PC-3 (cell line): ENCODE results near the gene MACO1. TPM values are rescaled to one million over a fixed set of nuclear protein-coding genes. Genes with fewer than 3 reads are reported as not detected.

Experiments
- ATAC-seq: fragments of 200-7000 bp; cut with Tn5 transposase; 2 replicates; pipeline ENCODE4 v1.9.1; 2020; ENCODE audit warnings: mild to moderate bottlenecking, moderate library complexity
- BruUV-seq: library from RNA; stranded (reverse); fragments of 400-500 nt; replicated peaks from 2 replicates; lab custom pipeline; 2021; lab: Mats Ljungman, UMichigan
- CTCF ChIA-PET: fragments of 300-600 bp; sonication (Branson Sonifier 250); formaldehyde crosslinking; loops from one replicate; lab custom pipeline; 2022; ENCODE audit warnings: antibody characterized with exemption; lab: Charles Lee
- POLR2A ChIA-PET: fragments of 300-600 bp; sonication (Branson Sonifier 250); formaldehyde crosslinking; loops from one replicate; lab custom pipeline; 2022; ENCODE audit warnings: antibody characterized with exemption; ENCODE audit not compliant: unreplicated experiment; lab: Charles Lee
- DNase-seq: peaks from one replicate; pipeline ENCODE4 v3.0.0-alpha.2; 2015
- H2AFZ ChIP-seq: fragments of 300-600 bp; sonication (generic); 2 replicates; pipeline ENCODE4 v1.6.0; 2016; ENCODE audit warnings: antibody characterized with exemption, low read length
- H3F3A ChIP-seq: fragments of 300-600 bp; sonication (generic); one replicate; pipeline ENCODE4 v1.6.0; 2017; ENCODE audit warnings: antibody characterized with exemption, low read length, control low read depth, mild to moderate bottlenecking; ENCODE audit not compliant: unreplicated experiment
- H3K27ac ChIP-seq: fragments of 300-600 bp; sonication (generic); 2 replicates; pipeline ENCODE4 v1.5.1; 2016; ENCODE audit warnings: mild to moderate bottlenecking, low read length
- H3K27me3 ChIP-seq: fragments of 300-600 bp; sonication (generic); 2 replicates; pipeline ENCODE4 v1.6.1; 2016; ENCODE audit warnings: low read length, mixed read lengths
- H3K36me3 ChIP-seq: fragments of 300-600 bp; sonication (generic); 2 replicates; pipeline ENCODE4 v1.6.1; 2016; ENCODE audit warnings: low read depth, mixed run types, low read length, mixed read lengths
- H3K4me1 ChIP-seq: fragments of 300-600 bp; sonication (generic); 2 replicates; pipeline ENCODE4 v1.5.1; 2016; ENCODE audit warnings: low read length; ENCODE audit not compliant: insufficient read depth
- H3K4me2 ChIP-seq: fragments of 300-600 bp; sonication (generic); 2 replicates; pipeline ENCODE4 v1.6.0; 2016; ENCODE audit warnings: low read length
- H3K4me3 ChIP-seq: fragments of 300-600 bp; sonication (generic); 2 replicates; pipeline ENCODE4 v1.5.1; 2016; ENCODE audit warnings: mild to moderate bottlenecking, low read length, mixed read lengths
- H3K79me2 ChIP-seq: fragments of 300-600 bp; sonication (generic); 2 replicates; pipeline ENCODE4 v1.6.1; 2017; ENCODE audit warnings: low read length, mixed read lengths
- H3K9ac ChIP-seq: fragments of 300-600 bp; sonication (generic); 2 replicates; pipeline ENCODE4 v1.6.0; 2016; ENCODE audit warnings: mild to moderate bottlenecking, low read length
- H3K9me2 ChIP-seq: fragments of 300-600 bp; sonication (generic); replicated peaks from 2 replicates; pipeline ENCODE4 v1.6.1; 2016; ENCODE audit warnings: mixed run types, low read length, mixed read lengths
- H3K9me3 ChIP-seq: fragments of 300-600 bp; sonication (generic); 2 replicates; pipeline ENCODE4 v1.6.1; 2016; ENCODE audit warnings: low read length, mixed read lengths
- H4K20me1 ChIP-seq: fragments of 300-600 bp; sonication (generic); 2 replicates; pipeline ENCODE4 v1.6.1; 2016; ENCODE audit warnings: low read length, mixed read lengths
- CTCF ChIP-seq: fragments of 300-600 bp; sonication (generic); conservative IDR thresholded peaks from 2 replicates; pipeline ENCODE4 v1.5.1; 2017; ENCODE audit warnings: antibody characterized with exemption, low read depth, mild to moderate bottlenecking, low read length
- EZH2 ChIP-seq: fragments of 300-600 bp; sonication (generic); IDR thresholded peaks from one replicate; pipeline ENCODE4 v1.6.1; 2017; ENCODE audit warnings: antibody characterized with exemption, mild to moderate bottlenecking, low read length; ENCODE audit not compliant: unreplicated experiment
- EZH2phosphoT487 ChIP-seq: fragments of 300-600 bp; sonication (generic); IDR thresholded peaks from 2 replicates; pipeline ENCODE4 v1.6.1; 2018; ENCODE audit warnings: mild to moderate bottlenecking, antibody characterized with exemption, low read length, borderline replicate concordance
- intact Hi-C: fragments of 100-400 bp; cut with micrococcal nuclease; formaldehyde crosslinking; loops from 2 replicates; pipeline ENCODE4 v1.9.0; 2023
- total RNA-seq: library from RNA; depleted of rRNA; stranded (reverse); fragments of >200 nt; gene quantifications from 2 replicates; pipeline ENCODE4 v1.2.3, GENCODE V29; 2014

Gene MACO1
- total RNA-seq, 1 experiment from 2014 or later: 14.0 TPM

GRCh38 chr1:25515033-25515432 lies 84.3 kb downstream of the MACO1 start:
- BruUV-seq: no TSS peak
- Histone ChIP-seq H4K20me1 (no peaks in the 10 kb centered on the region), H2AFZ (no peak overlapping the region), H3K36me3 (no peaks in the 10 kb centered on the region), H3K9me3 (no peaks in the 10 kb centered on the region), H3F3A (no peaks in the 10 kb centered on the region), H3K27ac (no peak overlapping the region), H3K4me3 (no peak overlapping the region), H3K27me3 (no peaks in the 10 kb centered on the region), H3K9ac (no peak overlapping the region), H3K9me2 (no peaks in the 10 kb centered on the region), H3K4me1 (no peaks in the 10 kb centered on the region), H3K4me2 (no peak overlapping the region), H3K79me2 (no peaks in the 10 kb centered on the region)
- ChIA-PET CTCF (no interaction called here), POLR2A (no interaction called here)
- TF ChIP-seq EZH2phosphoT487 (no peak), CTCF (no peak), EZH2 (no peak)
- intact Hi-C loops: no loop called here
- ATAC-seq (no peak), DNase-seq (no peak)

GRCh38 chr1:25516686-25517085 lies 86.0 kb downstream of the MACO1 start:
- Histone ChIP-seq H3K27me3 (no peaks in the 10 kb centered on the region), H3K9me3 (no peaks in the 10 kb centered on the region), H3K4me2 (no peak overlapping the region), H3K4me1 (no peaks in the 10 kb centered on the region), H3K36me3 (no peaks in the 10 kb centered on the region), H3K79me2 (no peaks in the 10 kb centered on the region), H2AFZ (no peak overlapping the region), H3F3A (no peaks in the 10 kb centered on the region), H4K20me1 (no peaks in the 10 kb centered on the region), H3K4me3 (no peak overlapping the region), H3K9me2 (no peaks in the 10 kb centered on the region), H3K27ac (no peak overlapping the region), H3K9ac (no peak overlapping the region)
- intact Hi-C loops: no loop called here
- ChIA-PET CTCF (interaction anchor here (0.5 kb wide), 1 partner anchor 710 kb away, joined by 8 read pairs; no protein-coding TSS in a partner anchor), POLR2A (no interaction called here)
- no peak for TF ChIP-seq CTCF
- no peak for TF ChIP-seq EZH2phosphoT487
- TF ChIP-seq EZH2: no peak
- ATAC-seq: no peak
- no TSS peak for BruUV-seq
- DNase-seq: no peak

- POLR2A ChIA-PET: no interaction called here
- Histone ChIP-seq H3K9me2 (no peaks in the 10 kb centered on the region), H4K20me1 (no peaks in the 10 kb centered on the region), H3K36me3 (no peaks in the 10 kb centered on the region), H3F3A (no peaks in the 10 kb centered on the region), H3K9ac (no peak overlapping the region), H2AFZ (no peak overlapping the region), H3K27ac (no peak overlapping the region), H3K4me3 (no peak overlapping the region), H3K79me2 (no peaks in the 10 kb centered on the region), H3K4me1 (no peaks in the 10 kb centered on the region), H3K4me2 (no peak overlapping the region), H3K27me3 (no peaks in the 10 kb centered on the region), H3K9me3 (no peaks in the 10 kb centered on the region)
- CTCF ChIA-PET: no interaction called here
- DNase-seq (no peak), ATAC-seq (no peak)
- no peak for TF ChIP-seq EZH2
- TF ChIP-seq EZH2phosphoT487: no peak
- TF ChIP-seq CTCF: no peak
- no TSS peak for BruUV-seq
- intact Hi-C loops: no loop called here
Measured at GRCh38 chr1:25517476-25518394, 87.0 kb downstream of the MACO1 start.
